SK-N-MC (cell line): ENCODE measurements around the gene KIFC3.

Experiments used
- EZH2 ChIP-seq: fragments of 200-600 bp; sonication (generic); IDR thresholded peaks from one replicate; pipeline ENCODE4 v1.6.1; 2017; ENCODE audit warnings: antibody characterized with exemption
- FOXP2 ChIP-seq: optimal IDR thresholded peaks from 2 replicates; pipeline ENCODE3; 2011; ENCODE audit warnings: mild to moderate bottlenecking, moderate library complexity; ENCODE audit not compliant: insufficient read depth; ENCODE audit errors: extremely low read length, control extremely low read depth
- POLR2AphosphoS5 ChIP-seq: IDR thresholded peaks from 2 replicates; pipeline ENCODE4 v1.6.1; 2012; ENCODE audit warnings: mild to moderate bottlenecking, low read depth, low read length, borderline replicate concordance

- TF ChIP-seq FOXP2 (no peak), EZH2 (no peak), POLR2AphosphoS5 (no peak)
Measured at GRCh38 chr16:57755726-57756423, 46.4 kb downstream of the KIFC3 start.
